GM13976 (cell line): ENCODE measurements around the gene FXYD1.

Experiments
- DNase-seq: peaks from one replicate; pipeline ENCODE4 v3.0.0; 2012; ENCODE audit warnings: low spot score
- CTCF ChIP-seq: IDR thresholded peaks from 2 replicates; pipeline ENCODE4 v1.5.1; 2012; ENCODE audit warnings: borderline replicate concordance, mild to moderate bottlenecking; ENCODE audit not compliant: insufficient read depth; ENCODE audit errors: extremely low read depth, missing control alignments, control extremely low read depth
- in situ Hi-C: fragments of 300-500 bp; cut with MboI; formaldehyde crosslinking; loops from one replicate; pipeline ENCODE4 v1.12.0; 2022; ENCODE audit warnings: low sequenced_read_pairs, mixed read lengths, inconsistent platforms; ENCODE audit not compliant: unreplicated experiment

The FXYD1 gene

DNA sequence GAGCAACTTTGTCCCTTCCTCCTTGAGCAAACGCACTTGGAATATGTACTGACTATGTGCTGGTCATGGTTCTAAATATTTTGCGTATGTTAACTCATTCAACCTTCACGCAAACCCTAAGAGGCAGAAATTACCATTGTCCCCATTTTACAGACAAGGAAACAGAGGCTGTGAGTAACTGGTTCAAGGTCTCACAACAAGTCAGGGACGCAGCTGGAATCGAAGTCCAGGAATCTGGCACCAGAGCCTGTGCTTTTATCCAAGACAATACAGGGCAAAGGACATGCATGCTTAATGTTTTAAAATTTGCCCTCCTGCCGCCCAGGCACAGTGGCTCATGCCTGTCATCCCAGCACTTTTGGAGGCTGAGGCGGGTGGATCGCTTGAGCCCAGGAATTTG is 21.0 kb downstream of the FXYD1 start:
- no peak for DNase-seq
- no peak for TF ChIP-seq CTCF
- in situ Hi-C loops: no loop called here

DNA sequence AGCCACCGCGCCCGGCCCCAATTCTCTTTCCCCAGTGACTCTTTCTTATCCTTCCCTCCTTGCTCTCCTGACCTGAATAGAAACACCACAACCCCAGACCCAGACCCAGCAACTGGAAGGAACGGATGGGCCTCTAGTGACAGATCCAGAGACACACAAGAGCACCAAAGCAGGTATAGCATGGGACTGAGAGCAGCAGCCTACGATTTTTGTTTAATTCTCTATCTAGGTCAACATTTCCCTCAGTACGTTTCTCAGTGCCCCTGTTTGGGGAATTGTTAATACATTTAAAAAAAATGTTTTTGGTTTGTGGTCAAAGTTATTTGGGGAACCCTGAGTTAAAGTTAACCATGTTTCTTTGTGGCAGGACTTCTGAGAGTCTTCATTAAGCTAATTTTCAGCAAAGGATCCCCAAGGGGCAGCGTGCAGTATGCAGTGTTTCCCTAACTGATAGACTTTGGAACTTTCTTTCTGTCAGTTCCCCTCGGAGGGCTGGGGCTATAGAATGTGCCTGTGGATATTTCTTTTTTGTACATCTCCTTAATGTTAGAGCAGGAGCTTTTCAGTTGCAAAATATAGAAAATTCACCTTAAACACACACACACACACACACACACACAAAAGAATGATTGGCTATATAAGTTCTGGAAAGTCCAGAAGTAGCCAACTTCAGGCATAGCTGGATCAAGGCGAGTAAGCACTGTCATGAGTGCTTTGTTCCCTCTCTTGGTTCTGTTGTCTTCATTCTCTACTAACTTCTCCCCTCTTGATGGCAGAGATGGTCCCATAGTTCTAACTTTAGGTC is 22.2 kb downstream of the FXYD1 start:
- no peak for TF ChIP-seq CTCF
- in situ Hi-C loops: no loop called here
- DNase-seq: no peak

- TF ChIP-seq CTCF: no peak
- no peak for DNase-seq
- in situ Hi-C loops: no loop called here
Measured at GRCh38 chr19:35161434-35161743, 22.8 kb downstream of the FXYD1 start.

- in situ Hi-C loops: no loop called here
- DNase-seq: no peak
- no peak for TF ChIP-seq CTCF
Measured at GRCh38 chr19:35162471-35163326, 24.1 kb downstream of the FXYD1 start.

- TF ChIP-seq CTCF: no peak
- no peak for DNase-seq
- in situ Hi-C loops: no loop called here
Measured at GRCh38 chr19:35164418-35164817, 25.8 kb downstream of the FXYD1 start.

DNA sequence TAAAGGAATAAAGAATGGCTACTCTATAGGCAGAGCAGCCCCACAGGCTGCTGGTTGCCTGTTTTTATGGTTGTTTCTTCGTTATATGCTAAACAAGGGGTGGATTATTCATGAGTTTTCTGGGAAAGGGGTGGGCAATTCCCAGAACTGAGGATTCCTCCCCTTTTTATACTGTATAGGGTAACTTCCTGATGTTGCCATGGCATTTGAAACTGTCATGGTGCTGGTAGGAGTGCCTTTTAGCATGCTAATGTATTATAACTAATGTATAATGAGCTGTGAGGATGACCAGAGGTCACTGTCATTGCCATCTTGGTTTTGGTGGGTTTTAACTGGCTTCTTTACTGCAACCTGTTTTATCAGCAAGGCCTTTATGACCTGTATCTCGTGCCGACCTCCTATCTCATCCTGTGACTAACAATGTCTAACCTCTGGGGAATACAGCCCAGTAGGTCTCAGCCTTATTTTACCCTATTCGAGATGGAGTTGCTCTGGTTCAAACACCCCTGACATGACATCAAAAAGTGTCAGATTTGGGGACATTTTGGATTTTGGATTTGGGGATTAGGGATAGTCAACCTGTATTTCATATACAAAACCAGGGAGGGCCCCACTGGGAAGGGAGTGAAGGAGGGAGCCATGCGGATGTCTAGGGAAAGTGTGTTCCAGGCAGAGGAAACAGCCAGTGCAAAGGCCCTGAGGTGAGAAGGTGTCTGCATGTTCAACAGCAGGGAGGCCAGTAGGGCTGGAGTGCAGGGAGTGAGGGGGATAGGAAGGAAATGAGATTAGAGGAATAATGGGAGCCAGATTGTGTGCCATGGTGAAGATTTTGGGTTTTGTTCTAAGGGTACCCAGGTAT is 26.8 kb downstream of the FXYD1 start:
- in situ Hi-C loops: no loop called here
- no peak for DNase-seq
- no peak for TF ChIP-seq CTCF
